HepG2 (cell line): ENCODE results near the gene SMTNL2. TPM values are rescaled to one million over a fixed set of nuclear protein-coding genes. Genes with fewer than 3 reads are reported as not detected.
A peak's percentile ranks its signal among the peaks of the same experiment; 100 is the strongest.

ENCODE experiments used
- KDM3A ChIP-seq: IDR thresholded peaks from 2 replicates; pipeline ENCODE4 v1.6.1; 2018; ENCODE audit warnings: low read depth, missing compliant biosample characterization
- RBAK ChIP-seq: sonication (generic); formaldehyde crosslinking; IDR thresholded peaks from 2 replicates; pipeline ENCODE4 v1.5.1; 2020; ENCODE audit warnings: mild to moderate bottlenecking, missing genetic modification reagents
- RFXANK ChIP-seq: IDR thresholded peaks from 2 replicates; pipeline ENCODE4 v1.6.1; 2016
- SCMH1 ChIP-seq: sonication (generic); formaldehyde crosslinking; IDR thresholded peaks from 2 replicates; pipeline ENCODE4 v1.9.0; 2021; ENCODE audit warnings: missing genetic modification reagents, mild to moderate bottlenecking, borderline replicate concordance
- TCF12 ChIP-seq, 2 experiments: fragments of 450-650 bp in 1 of 2; sonication (generic) in 1 of 2; formaldehyde crosslinking in 1 of 2; IDR thresholded peaks; 2 replicates each; pipeline versions ENCODE4 v1.6.1 to v1.8.0; 2017 to 2022; ENCODE audit warnings: antibody characterized with exemption in 1 of 2, mild to moderate bottlenecking in 1 of 2, missing genetic modification reagents in 1 of 2, moderate library complexity in 1 of 2
- U2AF1 ChIP-seq: fragments of 200-400 bp; formaldehyde crosslinking; optimal IDR thresholded peaks from 2 replicates; pipeline ENCODE3; 2017; ENCODE audit warnings: mild to moderate bottlenecking, low read depth, low read length
- ZNF138 ChIP-seq: sonication (generic); formaldehyde crosslinking; IDR thresholded peaks from 2 replicates; pipeline ENCODE4 v1.5.0; 2020; ENCODE audit warnings: mild to moderate bottlenecking, low read depth, missing genetic modification reagents
- ZNF678 ChIP-seq: sonication (generic); formaldehyde crosslinking; IDR thresholded peaks from 2 replicates; pipeline ENCODE4 v1.4.0; 2020; ENCODE audit warnings: mild to moderate bottlenecking, missing genetic modification reagents
- ZNF839 ChIP-seq: sonication (generic); formaldehyde crosslinking; IDR thresholded peaks from 2 replicates; pipeline ENCODE4 v1.4.0; 2020; ENCODE audit warnings: missing genetic modification reagents, mild to moderate bottlenecking, borderline replicate concordance
- polyA plus RNA-seq, 8 experiments: library from polyadenylated mRNA; depleted of rRNA in 3 of 8; stranded (reverse) in 7 of 8; unstranded in 1 of 8; fragments of >200 nt; fragmentation: Illumina TruSeq in 4 of 8; extraction: Trizol in 4 of 8; gene quantifications; 2 replicates each; pipeline versions ENCODE4 v1.2.1 to v1.2.3, GENCODE V29; 2011 to 2016; ENCODE audit warnings: low read depth in 4 of 8, missing spikeins in 1 of 8, mixed read lengths in 1 of 8; ENCODE audit not compliant: insufficient read depth in 1 of 8
- total RNA-seq, 5 experiments: library from RNA; depleted of rRNA; stranded (reverse); fragments of >200 nt; fragmentation: Illumina TruSeq; extraction: Trizol; gene quantifications; 2 replicates each; pipeline ENCODE4 v1.2.3, GENCODE V29; 2016; ENCODE audit warnings: low read depth in 1 of 5
- TF ChIP-seq, protein P1 (sequence below): sonication (generic); formaldehyde crosslinking; IDR thresholded peaks from 2 replicates; pipeline ENCODE4 v1.9.0; 2022; ENCODE audit warnings: missing genetic modification reagents, mild to moderate bottlenecking, borderline replicate concordance
- TF ChIP-seq, protein P2 (sequence below): sonication (generic); formaldehyde crosslinking; IDR thresholded peaks from 2 replicates; pipeline ENCODE4 v1.8.0; 2023; ENCODE audit warnings: mild to moderate bottlenecking, missing genetic modification reagents

Gene SMTNL2
- total and polyA plus RNA-seq, 2 of the 13 experiments (the other 11 are each of a cell fraction or from before 2014, with no cell fraction given) = 0.41 to 5.1 TPM

DNA sequence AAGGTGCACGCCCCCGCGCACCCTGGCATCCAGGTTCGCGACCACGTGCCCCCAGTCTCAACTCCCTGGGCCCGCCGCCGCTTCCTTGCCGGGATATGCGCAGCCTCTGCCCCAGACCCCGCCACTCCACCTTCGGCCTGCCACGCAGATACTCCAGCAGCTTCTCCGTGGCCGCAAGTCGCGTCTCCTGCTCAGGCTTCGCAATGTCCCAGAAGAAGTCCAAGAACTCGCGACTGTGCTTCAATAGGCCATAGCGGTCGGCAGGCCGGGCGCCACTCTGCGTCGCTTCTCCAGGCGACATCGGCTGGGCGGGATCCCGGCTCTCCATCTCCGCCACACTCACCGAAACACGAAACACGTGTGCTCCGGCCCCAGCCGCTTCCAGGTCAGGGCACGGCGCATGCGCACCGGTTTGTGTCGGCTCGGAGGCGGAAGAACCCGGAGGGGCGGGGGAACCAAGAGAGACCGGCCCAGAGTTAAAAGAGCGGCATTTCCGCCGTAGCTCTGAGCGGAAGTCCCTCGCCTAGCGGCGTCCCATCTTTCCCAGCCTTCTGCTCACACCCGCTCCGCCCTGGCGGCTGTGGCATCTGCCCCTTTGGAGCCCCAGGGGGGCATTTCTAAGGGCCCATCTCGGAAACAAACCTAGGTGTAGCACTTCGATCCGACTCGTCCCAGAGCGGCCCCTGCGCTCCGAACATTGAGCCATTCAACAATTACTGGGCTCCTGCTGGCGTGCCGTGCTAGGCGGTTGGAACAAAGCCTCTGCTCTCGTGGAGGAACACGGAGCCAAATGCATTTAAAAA lies 29.1 kb upstream of the SMTNL2 start, which contains the start of gene MYBBP1A (continued):
- TF ChIP-seq, protein P1, sequence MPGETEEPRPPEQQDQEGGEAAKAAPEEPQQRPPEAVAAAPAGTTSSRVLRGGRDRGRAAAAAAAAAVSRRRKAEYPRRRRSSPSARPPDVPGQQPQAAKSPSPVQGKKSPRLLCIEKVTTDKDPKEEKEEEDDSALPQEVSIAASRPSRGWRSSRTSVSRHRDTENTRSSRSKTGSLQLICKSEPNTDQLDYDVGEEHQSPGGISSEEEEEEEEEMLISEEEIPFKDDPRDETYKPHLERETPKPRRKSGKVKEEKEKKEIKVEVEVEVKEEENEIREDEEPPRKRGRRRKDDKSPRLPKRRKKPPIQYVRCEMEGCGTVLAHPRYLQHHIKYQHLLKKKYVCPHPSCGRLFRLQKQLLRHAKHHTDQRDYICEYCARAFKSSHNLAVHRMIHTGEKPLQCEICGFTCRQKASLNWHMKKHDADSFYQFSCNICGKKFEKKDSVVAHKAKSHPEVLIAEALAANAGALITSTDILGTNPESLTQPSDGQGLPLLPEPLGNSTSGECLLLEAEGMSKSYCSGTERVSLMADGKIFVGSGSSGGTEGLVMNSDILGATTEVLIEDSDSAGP (CRISPR knock-in tag) = peak; percentile 73; the same call in 1 of the 2 replicates
- TF ChIP-seq RFXANK (CRISPR knock-in tag) (no peak), TCF12 (IDR thresholded peaks at IDR 0.05) (no peak), TCF12 (CRISPR knock-in tag; IDR thresholded peaks at IDR 0.05) (peak; percentile 80; the same call in 1 of the 2 replicates), ZNF138 (CRISPR knock-in tag) (no peak), ZNF839 (0 out of 2 replicates have a peak, but pooled peaks have one; percentile 5), ZNF678 (CRISPR knock-in tag) (peak; percentile 75; the same call in 1 of the 2 replicates), U2AF1 (no peak), SCMH1 (CRISPR knock-in tag) (no peak), RBAK (no peak), KDM3A (CRISPR knock-in tag) (no peak; the same call in 1 of the 2 replicates)
- TF ChIP-seq, protein P2, sequence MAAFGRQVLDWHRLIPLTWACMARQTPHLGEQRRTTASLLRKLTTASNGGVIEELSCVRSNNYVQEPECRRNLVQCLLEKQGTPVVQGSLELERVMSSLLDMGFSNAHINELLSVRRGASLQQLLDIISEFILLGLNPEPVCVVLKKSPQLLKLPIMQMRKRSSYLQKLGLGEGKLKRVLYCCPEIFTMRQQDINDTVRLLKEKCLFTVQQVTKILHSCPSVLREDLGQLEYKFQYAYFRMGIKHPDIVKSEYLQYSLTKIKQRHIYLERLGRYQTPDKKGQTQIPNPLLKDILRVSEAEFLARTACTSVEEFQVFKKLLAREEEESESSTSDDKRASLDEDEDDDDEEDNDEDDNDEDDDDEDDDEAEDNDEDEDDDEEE = peak; percentile 68; the same call in 1 of the 2 replicates
